ENCODE results near the gene PIGW.

- TF ChIP-seq, protein P1, sequence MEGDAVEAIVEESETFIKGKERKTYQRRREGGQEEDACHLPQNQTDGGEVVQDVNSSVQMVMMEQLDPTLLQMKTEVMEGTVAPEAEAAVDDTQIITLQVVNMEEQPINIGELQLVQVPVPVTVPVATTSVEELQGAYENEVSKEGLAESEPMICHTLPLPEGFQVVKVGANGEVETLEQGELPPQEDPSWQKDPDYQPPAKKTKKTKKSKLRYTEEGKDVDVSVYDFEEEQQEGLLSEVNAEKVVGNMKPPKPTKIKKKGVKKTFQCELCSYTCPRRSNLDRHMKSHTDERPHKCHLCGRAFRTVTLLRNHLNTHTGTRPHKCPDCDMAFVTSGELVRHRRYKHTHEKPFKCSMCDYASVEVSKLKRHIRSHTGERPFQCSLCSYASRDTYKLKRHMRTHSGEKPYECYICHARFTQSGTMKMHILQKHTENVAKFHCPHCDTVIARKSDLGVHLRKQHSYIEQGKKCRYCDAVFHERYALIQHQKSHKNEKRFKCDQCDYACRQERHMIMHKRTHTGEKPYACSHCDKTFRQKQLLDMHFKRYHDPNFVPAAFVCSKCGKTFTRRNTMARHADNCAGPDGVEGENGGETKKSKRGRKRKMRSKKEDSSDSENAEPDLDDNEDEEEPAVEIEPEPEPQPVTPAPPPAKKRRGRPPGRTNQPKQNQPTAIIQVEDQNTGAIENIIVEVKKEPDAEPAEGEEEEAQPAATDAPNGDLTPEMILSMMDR (IDR thresholded peaks at IDR 0.05), result no peak
- TF ChIP-seq POLR2A (IDR thresholded peaks at IDR 0.05), result no peak
Observed at GRCh38 chr17:36504156-36504545, 30.6 kb upstream of the PIGW start.
